Measurements from ENCODE around the gene IGFL2.
"Not testable (repeated sequence)": the region's sequence is repeated elsewhere in the genome, so short reads cannot be mapped to it uniquely, and the experiment has no call there.

IGFL2 gene

DNA sequence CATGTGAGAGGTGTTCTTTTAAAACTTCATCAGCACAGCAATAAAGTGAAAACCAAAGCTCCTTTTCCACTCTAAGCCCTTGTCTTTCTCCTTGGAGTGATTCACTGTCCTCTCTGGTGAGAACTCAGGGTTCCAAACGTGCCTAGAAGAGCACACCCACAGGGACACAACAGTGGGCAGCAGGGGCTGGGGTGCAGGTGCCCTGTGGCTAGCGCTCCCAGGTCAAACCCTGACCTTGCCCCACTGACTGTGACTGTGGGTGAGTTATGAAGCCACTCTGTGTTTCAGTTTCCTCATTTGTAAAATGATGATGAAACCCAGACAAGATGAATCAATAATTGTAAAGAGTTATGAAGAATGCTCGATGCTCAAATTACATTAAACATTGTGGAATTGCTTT is 43.9 kb downstream of the IGFL2 start:
- DNase-seq, result no peak

DNA sequence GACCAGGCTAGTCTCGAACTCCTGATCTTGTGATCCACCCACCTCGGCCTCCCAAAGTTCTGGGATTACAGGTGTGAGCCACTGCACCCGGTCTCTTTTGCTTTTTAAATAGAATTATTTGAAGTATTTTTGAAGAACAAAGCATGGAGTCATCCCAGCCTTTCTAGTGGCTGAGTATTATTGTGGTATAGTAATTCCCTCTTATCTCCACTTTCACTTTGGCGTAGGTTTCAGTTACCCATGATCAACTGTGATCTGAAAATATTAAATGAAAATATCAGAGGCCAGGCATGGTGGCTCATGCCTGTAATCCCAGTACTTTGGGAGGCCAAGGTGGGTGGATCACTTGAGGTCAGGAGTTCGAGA is 44.6 kb downstream of the IGFL2 start:
- DNase-seq, result not testable (repeated sequence)

DNA sequence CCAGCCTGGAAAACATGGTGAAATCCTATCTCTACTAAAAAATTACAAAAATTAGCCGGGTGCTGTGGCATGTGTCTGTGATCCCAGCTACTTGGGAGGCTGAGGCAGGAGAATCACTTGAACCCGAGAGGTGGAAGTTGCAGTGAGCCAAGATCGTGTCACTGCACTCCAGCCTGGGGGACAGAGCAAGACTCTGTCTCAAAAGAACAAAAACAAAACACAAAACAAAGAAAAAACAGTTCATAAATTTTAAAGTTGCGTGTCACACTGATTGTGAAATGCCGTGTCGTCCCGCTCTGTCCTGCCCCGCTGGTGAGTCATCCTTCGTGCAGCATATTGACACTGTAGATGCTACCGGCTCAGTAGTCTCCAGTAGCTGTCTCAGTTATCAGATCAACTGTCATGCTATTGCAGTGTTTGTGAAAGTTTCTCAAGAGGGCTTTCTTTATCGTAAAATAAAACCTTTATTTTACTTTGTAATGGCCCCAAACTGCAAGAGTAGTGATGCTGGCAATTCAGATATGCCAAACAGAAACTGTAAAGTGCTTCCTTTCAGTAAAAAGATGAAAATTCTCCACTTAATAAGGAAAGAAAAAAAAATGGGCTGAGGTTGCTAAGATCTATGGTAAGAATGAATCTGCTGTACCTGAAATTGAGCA is 45.1 kb downstream of the IGFL2 start:
- no peak for DNase-seq

DNA sequence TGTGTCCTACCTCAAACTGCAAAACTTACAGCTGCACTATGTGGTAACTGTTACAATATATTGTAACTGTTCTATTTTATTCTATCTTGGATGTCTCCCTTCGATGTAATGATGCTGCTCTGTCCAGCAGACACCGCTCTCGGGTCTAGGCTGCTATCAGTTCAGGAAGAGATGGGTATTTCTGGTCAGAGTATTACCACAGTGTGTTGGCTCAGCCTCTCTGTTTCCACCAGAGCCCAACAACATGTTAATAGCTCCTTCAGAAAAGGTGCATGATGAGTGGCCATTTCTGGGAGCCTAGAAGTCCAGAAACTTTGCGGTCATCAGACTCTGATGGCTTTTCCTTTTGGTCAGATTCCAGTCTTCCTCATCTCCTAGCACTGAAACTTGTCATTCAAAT is 45.6 kb downstream of the IGFL2 start:
- no peak for DNase-seq

DNA sequence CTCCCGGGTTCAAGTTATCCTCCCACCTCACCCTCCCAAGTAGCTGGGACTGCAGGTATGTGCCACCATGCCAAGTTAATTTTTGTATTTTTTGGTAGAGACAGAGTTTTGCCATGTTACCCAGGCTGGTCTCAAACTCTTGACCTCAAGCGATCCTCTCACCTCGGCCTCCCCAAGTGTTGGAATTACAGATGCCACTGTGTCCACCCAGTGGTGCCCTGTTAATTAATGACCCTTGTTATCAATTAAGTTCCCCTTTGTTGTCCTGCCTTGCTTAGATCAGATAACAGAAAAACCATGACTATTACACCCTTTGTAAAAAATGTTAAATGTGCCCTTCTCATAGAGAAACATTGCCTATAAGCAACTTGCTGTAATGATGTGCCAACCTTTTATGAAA is 47.1 kb downstream of the IGFL2 start:
- no peak for DNase-seq

DNA sequence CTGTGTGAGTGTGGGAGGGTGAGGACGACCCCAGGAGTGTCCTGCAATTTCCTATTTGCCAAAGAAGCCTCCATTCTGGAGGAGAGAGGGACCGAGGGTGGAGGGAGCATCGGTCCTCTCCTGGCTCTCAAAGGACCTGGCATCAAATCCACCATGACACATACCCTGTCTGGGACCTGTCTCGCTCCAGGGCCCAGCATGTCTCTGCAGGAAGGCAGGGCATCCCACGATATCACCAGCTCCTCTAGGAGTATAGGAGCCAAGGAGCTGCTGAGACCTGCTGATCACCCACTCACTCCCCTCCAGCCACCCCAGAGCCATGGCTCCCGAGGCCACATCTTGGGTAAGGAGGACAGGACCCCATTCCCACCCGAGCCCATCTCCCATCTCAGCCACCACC is 47.9 kb downstream of the IGFL2 start:
- DNase-seq, result not testable (repeated sequence)

DNA sequence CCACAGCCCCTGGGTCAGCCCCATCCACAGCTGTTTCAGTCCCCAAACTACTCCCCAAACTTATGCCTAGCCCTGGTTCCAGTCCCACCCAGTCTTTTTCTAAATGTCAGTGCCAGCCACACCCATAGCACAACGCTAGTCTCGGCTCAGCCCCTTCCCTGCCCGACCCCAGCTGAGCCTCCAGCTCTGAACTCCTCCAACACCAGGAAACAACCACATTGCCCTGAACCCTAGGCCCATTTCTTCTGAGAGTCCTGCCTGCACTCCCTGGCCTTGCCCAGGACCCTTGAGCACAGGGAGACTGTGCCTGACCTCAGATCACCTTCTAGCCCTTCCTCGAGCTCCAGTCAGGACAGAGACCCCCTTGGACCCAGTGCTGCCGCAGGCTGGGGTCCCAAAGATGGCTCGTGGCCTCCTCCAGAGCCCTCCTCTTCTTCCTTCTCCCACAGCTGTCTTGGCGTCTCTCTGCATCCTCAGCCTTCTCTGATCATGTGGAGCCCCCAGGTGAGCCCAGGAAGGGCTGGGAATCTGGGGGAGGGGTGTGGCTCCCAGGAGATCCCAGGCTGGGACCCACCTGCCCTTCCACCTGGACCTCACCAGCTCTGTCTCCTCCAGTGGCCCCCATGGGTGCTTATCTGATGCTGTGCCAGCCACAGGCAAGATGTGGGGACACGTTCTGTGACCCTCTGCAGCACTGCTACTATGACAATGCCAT is 48.5 kb downstream of the IGFL2 start:
- DNase-seq, result no peak

DNA sequence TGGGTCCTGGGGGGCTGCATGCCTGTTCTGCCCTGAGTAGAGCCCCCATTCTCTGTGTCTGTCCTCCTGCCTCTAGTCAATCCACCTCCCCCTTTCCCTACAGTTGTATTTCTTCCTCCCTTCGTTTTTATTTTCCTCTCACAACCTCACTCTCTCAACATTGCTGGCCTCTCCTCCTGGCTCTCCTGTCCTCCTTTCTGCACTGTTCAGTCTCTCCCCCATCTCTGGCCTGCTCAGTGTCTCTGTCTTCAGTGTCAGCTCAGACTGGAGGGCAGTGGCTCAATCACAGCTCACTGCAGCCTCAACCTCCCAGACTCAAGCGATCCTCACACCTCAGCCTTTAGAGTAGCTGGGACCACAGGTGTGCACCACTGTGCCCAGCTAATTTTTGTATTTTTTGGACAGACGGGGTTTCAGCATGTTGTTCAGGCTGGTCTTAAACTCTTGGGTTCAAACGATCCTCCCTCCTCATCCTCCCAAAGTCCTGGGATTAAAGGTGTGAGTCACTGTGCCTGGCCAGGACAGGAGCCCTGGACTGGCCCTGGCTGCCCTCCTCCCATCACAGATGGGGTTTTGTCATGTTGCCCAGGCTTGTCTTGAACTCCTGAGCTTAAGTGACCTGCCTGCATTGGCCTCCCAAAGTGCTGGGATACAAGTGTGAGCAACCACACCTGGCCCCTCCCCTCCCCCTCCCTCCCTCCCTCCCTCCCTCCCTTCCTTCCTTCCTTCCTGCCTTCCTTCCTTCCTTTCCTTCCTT is 49.5 kb downstream of the IGFL2 start:
- DNase-seq, result no peak

DNA sequence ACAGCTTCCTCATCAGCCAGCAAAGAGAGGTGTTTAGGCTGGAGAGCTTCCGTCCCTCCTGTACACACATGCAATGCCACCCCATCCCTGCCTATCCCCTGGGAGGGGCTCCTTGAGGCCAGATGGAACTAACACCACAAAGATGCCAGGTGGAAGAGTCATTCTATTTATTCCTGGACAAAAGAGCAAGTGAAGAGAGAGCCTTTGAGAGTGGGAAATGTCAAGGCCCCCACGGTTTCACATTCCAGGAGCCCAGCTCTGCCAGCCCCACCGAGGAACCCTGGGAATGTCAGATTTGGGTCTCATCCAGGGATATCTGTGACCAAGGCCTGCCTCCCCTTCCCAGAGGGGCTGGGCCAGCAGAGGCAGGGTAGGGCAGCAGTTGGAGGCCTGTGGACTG is 50.7 kb downstream of the IGFL2 start:
- no peak for DNase-seq

DNA sequence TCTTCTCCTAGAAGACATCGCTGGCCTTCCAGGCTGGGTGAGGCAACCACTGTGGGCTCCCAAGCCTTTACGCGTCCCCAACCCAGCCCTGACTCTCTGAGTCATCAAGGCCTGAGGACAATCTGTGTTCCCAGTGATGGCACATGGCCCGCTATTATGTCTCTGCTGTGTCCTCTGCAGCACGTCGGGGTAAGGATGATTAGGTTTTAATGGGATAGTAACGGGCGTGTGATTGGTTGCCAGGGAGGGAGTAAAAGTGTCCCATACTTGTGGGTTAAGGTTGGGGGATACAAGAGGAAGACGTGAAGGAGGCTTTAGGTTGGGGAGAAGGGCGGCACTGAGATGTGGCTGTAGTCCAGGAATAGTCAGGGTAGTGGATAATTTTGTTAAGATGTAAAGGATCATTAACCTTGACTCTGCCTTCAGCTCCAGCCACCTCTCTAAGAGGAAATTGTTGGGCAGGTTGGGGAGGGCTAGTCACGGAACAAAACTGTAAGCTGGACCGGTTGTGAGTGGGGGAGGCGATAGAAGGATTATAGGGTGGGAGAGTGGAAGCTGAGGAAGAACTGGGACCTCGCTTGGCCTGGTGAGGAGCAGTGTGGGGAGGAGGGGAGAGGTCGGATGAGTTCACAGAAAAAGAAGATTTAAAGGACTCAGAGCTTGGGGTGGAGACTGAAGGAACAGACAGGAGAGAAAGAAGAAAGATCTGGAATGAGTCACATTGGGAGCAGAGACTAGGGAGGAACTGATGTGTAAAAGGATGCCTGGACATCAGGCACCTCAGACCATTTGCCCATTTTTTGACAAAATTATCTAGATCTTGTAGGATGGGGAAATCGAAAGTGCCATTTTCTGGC is 53.6 kb downstream of the IGFL2 start:
- DNase-seq, result no peak

DNA sequence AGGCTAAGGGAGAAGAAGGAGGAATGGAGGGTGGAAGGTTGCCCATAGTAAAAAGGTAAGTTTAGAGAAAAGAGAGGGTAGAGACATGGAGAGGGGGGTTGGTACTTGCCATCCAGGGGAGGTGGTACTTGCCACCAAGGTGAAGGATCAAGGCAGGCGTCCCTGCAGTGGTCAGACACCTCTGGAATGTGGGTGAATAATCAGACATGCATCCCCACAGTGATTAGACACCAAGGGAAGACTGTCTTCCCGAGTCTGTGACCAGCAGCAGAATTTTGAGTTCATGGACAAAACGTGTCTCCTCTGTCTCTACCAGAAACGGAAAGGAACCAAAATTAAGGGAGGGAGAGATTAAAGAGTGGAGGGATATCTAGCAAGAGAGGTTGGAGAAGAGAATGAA is 54.4 kb downstream of the IGFL2 start:
- no peak for DNase-seq

DNA sequence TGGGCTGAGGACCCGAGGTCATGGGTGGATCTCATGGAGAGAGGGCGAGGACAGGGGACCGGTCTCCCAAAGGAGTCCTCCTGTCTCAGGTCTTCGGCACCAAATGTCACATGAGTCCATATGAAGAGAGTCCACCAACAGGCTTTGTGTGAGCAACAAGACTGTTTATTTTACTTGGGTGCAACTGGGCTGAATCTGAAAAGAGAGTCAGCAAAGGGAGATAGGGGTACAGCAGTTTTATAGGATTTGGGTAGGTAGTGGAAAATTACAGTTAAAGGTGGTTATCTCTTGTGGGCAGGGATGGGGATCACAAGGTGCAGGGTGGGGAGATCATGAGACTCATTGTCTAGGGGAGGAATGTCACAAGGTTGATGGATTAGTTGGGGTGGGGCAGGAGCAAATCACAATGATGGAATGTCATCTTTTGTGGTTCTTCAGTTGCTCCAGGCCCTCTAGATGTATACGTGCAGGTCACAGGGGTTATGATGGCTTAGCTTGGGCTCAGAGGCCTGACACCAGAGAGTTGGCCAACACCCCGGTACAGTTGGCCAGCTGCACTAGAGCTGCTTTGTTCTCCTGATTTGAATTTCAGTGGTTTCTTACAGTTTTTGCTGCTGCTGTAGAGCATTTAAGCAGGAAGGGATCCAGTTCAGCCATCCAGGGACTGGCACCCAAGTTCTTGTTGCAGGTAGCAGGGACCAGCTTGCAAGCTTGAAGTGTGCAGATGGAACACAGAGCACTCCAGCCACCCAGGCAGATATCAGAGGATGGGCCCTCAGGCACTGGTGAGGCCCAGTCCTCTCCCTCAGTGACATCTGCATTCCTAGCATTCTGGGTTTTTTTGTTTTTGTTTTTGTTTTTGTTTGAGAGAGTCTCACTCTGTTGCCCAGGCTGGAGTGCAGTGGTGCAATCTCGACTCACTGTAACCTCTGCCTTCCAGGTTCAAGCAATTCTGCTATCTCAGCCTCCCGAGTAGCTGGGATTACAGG is 55.1 kb downstream of the IGFL2 start:
- no peak for DNase-seq

DNA sequence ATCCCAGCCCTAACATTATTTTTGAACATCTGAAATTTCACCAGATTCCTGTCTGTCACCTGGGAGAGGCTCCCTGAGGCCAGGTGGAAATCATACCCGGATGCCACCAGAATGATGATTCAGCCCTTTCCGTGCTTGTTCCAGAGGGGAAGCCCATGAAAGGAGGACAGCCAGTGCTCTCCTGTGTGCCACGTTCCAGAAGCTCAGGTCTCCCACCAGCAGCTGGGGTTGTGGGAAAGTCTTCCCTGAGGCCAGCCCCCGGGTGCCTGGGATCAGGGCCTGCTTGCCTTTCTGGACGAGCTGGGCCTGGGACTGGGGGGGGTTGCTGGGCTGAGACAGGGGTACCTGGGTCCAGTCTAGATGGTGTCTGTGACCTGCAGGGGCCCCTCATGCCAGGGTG is 56.0 kb downstream of the IGFL2 start:
- DNase-seq, result no peak

DNA sequence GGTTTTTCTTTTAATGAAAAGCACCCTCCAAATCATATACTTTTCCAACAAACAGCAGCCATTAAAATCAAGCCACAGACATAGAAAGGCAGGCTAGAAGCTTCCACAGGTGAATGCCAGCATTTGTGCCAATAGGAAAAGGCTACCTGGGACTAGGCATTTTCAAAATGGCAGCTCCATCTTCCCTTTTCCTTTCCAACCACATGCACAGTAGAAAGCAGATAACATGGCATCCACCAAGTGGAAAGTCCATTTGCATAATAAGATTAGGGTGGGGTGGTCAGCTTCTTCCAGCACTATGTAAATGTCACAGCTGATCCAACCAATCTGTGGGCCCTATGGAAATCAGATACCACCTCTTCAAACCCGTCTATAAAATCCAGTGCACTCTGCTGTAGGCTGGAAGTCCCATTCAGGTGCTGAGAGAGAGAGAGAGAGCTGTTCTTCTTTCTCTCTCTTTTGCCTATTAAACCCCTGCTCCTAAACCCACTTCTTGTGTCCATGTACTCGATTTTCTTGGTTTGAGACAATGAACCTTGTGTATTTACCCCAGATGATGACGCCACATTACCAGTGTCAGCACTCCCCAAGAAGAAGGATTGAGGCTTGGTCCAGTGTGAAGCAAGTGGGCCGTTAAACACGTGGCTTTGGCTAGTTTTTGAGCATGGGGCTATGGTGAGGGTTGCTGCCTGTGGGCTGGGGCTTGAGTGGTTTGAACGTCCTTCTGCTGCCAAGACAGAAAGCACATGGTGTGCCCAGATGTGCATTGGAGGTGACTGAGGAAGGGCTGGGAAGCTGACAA is 57.3 kb downstream of the IGFL2 start:
- DNase-seq, result no peak

DNA sequence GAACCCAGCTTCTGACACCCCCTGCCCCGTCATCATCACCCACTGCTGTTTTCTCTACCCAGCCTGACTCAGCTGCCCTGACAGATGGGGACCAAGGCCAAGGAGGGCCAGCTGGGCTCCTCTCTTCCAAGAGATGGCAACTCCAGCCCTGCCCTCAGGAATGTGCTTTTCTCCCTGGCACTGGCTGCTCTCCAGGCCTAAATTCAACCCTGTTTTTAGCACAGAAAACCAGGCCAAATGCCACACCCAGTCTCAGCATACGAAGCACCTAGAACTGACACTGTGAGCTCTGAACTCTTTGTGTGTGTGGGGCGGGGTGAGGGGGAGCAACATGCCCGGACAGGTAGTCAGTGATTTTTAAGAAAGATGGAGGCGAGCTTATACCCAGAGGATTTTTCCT is 58.1 kb downstream of the IGFL2 start:
- peak; percentile 41 for DNase-seq

DNA sequence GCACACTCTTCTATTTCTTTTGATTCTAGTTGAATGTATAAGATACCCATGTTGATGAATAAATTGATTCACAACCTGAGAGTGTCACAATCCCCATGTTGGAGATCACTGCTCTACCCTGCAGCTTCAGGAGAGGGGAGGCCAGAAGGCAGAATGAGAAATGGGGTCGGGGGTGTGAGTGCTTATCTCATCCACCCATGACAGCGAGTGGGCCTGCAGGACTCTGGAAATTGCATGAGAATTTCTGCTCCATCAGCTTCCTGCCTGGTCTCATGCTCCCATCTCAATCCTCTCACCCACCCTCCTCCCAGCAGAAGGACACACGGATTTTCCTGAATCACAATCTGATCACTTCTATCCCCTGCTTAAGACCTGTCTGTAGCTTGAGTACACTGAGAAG is 58.6 kb downstream of the IGFL2 start:
- DNase-seq, result no peak

DNA sequence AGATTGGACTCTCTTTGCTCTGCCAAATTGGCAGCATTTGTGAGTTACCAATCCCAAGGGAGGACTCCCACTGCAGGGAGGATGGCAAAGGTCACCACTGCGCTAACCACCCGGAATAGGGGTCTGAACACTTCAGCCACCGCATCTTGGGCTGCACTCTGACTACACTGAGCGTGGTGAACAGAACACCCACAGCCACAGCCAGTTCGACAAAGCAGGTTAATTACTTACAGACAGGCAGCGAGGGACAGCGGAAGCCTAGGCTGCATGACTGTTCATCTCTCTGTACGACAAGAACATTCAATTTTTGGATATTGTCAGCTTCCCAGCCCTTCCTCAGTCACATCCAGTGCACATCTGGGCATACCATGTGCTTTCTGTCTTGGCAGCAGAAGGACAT is 59.8 kb downstream of the IGFL2 start:
- DNase-seq, result not testable (repeated sequence)

DNA sequence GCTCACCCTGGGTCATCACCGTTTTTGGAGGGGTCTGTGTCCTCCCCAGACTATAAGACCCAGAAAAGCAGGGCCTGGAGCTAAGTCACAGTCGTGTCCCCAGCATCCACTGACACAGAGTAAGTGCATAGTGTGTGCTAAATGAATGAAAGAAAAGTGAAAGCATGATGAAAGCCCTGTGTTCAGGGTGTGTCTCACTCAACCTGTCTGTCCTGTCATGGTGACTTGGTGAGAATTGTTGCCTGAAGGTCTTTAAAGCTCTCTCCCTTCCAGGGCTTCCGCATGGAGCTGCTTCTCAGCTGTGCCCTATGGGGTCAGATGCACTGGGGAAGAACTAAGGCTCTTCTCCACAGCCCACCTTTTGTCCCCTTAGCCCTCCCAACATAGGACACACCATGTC is 61.0 kb downstream of the IGFL2 start:
- no peak for DNase-seq

DNA sequence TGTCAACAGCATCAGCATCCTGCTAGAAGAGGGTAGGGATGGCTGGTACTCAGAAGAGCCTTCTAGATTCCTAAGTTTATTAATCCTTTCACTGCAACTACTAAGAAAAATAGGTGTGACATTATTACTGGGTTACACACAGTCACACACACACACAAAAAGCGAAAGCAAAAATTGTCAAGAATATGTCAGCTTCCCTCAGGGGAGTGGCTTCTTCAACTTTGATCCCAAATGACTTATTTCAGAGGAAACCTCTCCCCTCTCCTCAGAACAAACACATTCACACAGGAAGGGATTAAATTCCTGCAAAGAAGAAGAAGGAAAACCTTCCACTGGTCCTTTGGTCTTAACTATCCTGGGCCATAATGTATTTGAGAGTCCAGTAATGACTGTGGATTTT is 61.4 kb downstream of the IGFL2 start:
- DNase-seq, result no peak

DNA sequence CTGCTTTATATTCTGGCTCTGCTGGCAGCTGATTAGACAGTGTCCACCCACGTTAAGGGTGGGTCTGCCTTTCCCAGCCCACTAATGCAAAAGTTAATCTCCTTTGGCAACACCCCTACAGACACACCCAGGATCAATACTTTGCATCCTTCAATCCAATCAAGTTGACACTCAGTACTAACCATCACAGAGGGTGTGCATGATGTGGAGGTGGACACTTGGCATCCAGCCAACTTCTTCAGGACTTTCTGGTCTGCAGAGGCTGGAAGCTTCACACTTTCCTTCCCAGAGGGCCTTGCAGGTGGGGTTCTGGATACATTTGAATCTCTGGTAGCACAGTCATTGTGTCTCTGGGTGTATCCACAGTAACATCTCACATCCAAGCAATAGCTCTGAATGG is 62.6 kb downstream of the IGFL2 start:
- DNase-seq, result no peak

Measured in femur (tissue), 1 donor.